ENCODE data around the gene CARM1.

DNA sequence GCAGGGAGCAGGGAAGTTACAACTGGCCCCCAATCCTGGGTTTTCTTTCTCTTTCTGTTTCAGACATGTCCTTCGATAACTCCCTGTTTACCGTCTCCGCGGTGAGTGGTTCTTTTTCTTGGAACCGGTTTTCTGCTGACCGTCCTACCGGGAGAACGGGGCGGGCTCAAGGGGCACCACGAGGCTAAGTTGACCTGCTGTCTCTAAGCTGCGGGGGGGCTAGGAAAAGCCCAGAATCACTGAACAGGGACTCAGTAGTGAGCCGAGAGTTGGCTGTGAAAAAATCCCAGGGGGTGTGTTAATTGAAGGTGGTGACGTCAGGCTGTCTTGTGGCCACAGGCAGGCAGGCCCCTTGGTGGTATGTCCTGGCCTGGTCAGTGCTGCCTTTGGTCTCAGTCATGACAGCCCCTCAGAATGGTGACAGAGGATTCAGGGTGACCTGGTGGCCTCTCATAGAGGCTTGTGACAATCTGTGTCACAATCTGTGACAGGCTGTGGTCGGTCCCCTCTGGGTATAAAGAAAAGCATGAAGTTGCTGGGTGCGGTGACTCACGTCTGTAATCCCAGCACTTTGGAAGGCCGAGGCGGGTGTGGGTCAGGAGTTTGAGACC is 8.1 kb upstream of the CARM1 start:
- TF ChIP-seq CTCF (IDR thresholded peaks at IDR 0.05) (no peak), EZH2 (IDR thresholded peaks at IDR 0.05; ENCODE audit: borderline replicate concordance, insufficient read depth, low read depth, low read length, poor library complexity, severe bottlenecking) (no peak)
